HG03469 (cell line): ENCODE measurements around the gene ITPK1.

Source experiments
- ATAC-seq: cut with Tn5 transposase; IDR thresholded peaks from one replicate; pipeline ENCODE4 v1.9.1; 2021; ENCODE audit warnings: mild to moderate bottlenecking, moderate library complexity, moderate number of reproducible peaks; ENCODE audit not compliant: unreplicated experiment

The ITPK1 gene

DNA sequence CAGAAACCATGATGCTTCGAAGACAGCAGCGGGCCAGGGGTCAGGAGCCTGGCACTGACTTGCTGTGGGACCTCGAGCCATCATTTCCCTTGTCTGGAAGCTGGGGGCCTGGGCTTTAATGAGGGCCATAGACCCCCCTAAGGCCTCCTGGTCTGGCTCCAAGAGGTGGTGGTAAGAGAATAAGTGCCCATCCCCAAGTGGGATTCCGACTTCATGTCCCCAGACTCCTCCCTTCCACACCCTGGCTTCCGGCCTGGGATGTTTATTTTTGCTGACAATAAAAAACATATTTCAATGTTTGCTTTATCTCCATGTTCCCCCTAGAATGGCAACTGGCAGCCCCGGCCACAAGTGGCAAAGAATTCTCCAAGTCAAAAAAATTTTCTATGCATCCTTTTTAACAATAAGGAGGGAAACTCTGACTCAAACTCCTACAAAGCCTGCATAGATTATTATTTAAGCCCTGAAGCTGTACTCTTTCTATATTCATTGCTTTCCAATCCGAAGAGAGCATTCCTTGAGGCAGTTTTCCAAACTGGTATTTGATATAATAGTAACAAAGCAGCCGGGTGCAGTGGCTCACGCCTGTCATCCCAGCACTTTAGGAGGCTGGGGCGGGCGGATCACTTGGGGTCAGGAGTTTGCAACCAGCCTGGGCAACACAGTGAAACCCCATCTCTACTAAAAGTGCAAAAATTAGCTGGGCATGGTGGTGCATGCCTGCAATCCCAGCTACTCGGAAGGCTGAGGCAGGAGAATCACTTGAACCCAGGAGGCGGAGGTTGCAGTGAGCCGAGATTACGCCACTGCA is 84.0 kb downstream of the ITPK1 start:
- no peak for ATAC-seq

DNA sequence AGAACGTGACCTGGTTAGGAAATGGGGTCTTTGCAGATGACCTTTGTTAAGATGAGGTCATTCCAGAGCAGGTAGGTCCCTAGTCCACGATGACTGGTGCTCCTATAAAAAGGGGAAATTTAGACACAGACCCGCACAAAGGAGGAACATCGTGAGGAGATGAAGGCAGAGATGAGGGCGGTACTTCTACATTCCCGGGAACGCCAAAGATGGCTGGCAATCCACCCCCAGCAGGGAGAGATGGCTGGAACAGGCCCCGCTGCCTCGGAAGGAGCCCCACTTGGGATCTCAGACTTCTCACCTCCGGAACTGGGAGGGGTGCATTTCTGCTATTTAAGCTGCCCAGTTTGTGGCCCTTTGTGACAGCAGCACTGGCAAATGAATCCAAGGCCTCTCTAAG is 85.0 kb downstream of the ITPK1 start:
- no peak for ATAC-seq

DNA sequence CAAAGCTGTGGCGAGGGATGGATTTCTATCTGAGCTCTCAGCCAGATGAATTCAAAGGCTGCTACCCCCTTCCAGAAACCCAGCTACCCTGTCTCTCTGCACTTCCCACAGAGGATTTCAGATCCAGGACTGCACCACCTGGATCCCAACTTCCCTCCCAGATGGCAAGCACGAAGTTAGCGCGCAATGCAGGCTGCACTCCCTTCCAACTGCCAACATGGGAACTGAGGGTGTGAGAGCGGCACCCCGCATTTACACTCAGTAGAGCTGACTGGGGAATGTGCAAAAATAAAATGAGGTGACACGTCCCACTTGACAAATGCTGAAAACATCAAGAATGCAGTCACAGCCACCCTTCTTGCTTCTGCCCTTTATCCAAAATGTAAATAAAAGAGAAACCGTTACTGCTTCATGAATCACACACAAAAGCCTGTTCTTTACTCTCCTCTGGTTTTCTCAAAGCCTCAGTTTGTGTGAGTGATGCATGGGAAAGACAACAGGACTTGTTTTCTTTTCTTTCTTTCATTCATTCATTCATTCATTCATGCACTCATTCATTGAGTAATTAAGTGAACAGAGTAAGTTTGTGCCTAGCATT is 85.7 kb downstream of the ITPK1 start:
- ATAC-seq: no peak

DNA sequence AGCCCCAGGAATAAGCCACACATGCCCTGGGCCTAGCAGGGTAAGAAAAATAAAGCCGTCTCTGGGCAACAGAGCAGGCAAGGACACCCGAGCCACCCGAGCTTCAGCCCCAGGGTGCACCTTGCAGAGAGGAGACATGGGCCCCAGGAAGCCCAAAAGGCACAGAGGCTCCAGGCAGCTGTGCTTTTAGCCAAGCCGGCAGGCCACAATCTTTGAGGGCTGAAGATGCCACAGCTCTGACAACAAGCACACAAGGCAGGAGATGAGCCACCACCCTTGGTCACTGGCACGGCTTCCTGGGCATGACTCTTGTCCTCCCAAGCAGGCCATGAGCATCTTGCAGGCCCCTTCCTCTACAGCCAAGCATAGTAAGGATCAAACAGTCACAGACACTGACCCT is 86.3 kb downstream of the ITPK1 start:
- no peak for ATAC-seq

DNA sequence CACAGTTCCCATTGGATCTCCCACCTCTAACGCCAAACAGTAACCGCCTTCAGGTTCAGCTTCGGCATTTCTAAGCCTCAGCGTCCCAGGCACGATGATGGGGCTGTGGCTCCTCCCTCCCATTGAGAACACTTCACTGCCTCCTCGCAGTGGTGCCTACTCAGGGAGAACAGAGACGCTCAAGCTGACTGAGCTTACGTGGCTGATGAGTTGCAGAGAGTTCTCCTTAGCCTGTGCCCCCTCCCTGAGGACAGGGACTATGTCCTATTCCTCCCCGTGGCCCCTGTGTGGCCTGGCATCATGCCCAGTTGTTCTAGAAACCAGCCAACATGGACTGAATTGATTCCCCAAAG is 87.0 kb downstream of the ITPK1 start:
- no peak for ATAC-seq

DNA sequence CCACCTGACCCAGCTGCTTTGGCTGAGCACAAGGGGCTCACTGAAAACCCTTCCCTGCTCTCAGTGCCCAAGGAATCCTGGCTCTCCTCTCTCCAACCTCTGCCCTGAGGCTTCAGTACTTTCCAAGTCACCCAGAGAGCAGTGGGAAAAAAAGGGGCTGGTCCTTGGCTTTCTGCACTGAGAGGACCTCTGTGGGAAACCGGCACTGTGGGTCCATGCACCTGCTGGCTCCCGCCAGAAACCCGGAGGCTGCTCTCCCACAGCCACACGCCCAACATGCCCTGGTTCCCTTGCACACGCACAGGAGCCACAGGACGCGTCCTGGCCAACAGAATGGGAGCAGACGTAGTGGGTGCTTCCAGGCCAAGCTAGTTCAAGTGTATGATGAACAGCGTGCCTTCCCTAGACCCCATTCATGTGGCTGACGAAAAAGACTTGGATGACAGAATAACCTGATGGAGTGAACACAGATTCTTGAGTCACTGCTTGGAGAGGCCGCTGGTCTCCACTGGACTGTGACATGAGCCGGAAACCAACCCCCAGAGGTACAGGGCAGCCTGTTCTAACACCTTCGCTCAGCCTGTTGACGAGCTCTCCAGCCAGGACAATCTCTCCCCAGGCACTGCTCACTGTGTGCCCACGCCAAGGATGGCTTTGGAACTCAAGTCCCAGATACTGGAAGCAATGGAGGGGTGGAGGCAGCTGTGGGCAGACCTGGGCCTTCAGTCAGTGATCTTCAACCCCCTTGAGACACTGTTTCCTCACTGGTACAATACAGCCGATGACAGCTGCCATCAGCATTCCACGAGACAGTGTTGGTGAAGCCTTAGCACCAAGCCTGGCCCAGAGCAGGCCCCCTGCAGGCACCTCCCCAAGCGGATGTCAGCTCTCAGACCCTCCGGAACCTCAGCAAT is 87.7 kb downstream of the ITPK1 start:
- ATAC-seq: no peak

DNA sequence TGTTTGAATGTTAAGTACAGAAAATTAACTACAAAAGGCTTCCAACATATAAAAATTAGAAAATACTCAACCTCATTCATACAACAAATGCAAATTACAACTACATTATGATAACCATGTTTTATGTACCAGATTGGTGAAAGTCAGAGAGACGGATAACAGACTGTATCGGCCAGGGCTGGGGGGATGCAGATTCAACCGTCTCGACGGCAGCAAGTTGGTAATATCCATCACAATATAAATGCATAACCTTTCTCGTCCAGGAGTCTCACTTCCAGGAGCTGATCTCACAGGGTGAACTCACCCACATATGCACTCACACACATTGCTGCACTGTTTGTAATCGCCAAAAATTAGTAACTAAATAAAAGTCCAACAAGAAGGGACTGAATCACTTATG is 89.4 kb downstream of the ITPK1 start:
- no peak for ATAC-seq

DNA sequence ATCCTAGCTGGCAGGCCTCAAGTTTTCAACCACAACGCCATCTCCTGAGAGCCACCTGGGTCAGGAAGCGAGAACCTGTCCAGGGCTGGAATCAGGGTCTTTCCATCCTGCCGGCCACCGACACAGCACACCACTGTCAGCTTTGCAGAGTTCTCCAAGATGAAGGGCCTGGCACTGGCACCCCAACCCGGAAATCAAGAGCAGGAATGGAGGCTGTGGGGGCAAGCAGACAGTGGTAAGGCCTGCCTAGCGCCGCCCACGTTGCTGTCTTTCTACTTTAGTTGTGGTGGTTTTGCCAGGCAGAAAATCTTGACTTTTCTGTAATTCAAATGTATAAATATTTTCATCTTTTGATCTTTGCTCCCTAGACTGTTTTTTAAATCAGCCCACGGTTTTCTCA is 90.7 kb downstream of the ITPK1 start:
- no peak for ATAC-seq

DNA sequence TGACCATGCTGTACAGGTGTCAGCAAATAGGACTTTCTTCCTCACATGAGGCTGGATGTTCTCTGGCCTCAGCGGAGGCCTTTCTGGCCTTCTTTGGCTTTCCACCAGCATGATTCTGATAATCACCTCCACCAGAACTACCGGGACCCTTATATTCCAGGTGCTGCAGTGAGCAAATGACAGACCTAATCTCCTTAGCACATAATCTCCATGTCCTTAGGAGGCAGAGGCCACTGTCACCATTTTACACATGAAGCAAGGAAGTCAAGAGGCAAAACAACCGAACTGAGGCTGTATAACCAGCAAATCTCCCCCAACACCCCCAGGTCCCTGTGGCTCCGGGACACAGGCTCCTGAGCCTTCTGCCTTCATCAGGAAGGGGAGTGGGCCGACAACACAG is 91.2 kb downstream of the ITPK1 start:
- no peak for ATAC-seq

DNA sequence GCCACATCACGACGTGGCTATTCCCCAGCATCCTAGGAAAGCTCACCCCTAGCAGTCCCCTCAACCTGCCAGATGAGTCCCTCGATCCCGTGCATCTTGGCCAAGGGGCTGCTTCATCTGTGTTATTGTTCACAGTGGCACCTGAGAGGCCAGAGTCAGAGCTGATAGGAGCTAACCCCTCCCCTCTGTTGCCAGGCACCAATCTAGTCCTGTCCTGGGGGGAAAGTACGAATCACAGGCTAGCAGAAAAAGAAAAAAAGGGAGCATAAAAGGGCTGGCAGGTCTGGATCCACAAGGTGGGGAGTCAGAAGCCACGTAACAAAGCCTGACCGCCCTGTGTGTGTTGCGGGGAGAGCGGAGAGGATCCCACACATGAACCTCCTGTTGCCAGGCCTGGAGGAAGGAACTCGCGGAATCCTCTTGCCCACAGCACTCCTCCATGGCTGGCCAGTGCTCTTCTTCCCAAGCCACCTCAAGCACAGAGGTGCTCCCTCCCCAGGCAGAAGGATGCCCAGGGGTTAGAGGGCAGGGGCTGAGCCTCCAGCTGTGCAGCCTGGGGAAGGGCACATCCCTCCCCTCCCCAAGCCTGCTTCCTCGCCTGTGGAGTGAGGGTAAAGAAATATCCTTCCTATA is 91.8 kb downstream of the ITPK1 start:
- no peak for ATAC-seq

DNA sequence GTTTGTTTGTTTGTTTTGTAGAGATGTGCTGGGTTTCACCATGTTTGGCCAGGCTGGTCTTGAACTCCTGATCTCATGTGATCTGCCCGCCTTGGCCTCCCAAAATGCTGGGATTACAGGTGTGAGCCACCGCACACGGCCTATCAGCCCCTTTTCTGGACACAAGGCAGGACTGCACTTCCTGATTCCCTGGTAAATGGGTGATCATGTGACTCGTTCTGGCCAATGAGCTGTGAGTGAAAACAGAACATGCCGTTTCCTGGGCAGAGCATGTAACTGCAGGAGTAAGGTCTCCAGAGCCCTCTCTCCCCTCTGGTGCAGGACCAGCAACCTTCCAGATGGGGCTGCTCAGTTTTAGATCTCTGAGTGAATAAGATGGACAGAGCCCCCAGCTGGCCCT is 92.7 kb downstream of the ITPK1 start:
- ATAC-seq: no peak

DNA sequence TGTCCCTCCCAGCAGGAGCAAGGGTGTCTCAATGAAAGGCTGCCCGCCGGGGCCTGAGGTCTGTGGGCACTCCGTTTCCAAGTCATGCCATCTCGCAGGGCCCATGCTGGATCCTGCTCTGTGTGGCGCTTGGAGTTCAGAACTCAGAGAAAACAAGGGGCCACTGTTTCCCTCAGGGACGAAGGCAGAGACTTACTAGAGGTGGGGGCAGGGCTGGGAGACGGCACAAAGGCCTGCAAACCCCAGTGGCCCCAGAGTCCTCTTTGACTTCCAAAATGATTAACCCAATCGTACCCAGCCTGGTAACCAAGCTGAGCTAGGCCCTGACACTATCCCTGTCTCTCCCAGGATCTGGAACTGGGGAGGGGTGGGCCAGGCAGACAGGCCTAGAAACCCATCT is 95.8 kb downstream of the ITPK1 start:
- ATAC-seq: no peak

DNA sequence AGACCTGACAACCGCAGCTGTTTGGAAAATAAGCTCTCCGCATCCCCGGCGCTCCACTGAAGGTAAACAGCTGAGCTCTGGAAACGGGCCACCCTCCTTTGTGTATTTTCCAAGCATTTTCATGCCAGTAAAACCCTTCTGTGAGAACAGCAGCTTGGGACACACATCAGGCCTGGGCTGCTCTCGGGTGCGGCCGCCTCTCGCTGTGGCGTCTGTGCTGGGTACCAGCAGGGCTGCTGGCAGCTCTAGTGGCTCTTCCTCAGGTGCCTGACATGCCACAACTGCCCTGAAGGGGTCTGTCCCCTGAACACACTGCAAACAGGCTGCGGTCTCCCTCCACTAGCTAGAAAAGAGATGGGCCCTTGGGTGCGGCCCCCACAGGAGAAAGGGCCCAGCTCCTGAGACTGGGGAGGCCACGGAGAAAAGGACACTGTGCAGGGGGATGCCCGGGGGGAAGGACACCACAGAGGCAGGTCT is 96.3 kb downstream of the ITPK1 start:
- ATAC-seq: no peak

DNA sequence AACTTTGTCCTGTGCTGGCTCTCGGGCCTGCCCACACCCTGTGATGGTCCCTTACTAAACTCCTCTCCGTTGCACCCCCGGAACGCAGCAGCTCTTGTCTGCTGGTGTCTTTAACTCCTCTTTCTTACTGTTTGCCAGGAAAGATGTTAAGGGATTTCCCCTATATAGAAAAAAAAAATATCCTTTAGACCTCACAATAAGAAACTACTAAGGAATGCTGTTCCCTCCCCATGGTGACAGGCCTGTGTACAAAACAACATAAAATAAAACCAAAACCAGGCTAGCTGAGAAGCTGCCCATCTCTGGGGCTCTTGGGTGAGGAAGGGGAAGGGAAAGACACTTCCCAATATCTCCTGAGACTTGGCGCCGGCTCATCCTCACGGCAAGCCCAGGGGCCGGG is 97.4 kb downstream of the ITPK1 start:
- no peak for ATAC-seq

DNA sequence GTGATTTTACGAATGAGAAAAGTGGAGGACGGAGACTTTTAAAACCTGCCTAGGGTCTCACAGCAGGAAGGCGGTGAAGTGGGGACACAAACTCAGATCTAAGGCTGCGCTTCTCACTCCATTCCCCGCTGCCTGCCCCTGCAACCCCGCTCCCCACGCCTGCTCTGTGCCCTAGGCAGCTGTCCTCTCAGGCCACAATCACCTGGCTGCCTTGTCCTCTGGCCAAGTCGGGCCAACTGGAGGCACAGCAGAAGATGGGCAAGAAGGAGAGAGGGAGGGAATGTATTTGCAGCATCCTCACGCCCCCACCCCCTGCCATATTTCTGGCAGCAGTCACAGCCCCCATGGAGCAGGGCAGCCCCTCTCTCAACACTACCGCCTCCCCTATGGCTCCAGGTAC is 97.8 kb downstream of the ITPK1 start:
- ATAC-seq: no peak

DNA sequence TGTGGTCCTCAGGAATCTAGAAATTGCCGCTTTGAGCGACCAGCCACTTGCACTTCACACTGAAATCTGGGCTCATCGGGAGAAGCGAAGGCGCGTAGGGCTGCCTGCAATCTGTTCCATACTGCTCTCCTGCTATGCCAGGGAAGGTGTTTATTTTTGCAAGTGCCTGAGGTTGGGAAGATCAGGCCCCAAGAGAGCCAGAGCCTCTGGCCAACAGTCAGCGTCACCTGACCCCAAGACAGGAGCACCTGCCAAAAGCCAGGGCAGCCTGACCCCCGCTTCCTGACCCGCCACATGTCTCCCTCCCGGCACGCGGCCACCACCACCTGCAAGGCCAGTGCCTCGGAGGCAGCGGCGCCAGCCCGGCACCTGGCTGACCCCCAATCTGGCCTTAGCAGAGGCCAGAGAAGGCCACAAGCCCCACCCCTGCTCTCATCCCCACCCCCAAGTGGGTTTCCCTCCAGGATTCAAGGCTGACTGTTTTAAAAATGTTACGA is 98.4 kb downstream of the ITPK1 start:
- no peak for ATAC-seq

DNA sequence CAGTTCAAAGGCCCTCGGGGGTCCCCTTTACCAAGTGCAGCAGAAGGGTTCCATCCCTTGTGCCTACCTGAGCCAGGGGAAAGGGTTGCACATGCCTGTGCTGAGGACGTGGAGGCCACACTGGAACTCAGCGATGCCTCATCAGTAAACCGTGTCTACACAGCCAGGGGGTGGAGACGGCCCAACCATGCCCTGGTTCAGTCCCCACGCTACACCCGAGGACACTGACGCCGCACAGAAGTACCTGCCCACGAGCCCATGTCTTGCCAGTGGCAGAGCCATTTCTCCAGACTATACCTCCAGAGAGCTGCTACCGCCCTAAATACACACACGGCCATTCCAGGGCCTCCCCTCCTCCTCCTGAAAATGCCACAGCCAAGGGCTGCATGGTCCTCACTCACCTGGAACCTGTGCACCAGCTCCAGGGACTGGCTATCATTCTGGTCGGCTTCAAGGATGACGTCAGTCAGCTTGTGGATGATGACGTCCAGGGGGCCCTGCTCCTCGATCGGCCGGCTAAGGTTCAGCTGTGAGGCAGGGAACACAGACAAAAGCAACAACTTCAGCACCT is 99.4 kb downstream of the ITPK1 start:
- ATAC-seq: no peak

DNA sequence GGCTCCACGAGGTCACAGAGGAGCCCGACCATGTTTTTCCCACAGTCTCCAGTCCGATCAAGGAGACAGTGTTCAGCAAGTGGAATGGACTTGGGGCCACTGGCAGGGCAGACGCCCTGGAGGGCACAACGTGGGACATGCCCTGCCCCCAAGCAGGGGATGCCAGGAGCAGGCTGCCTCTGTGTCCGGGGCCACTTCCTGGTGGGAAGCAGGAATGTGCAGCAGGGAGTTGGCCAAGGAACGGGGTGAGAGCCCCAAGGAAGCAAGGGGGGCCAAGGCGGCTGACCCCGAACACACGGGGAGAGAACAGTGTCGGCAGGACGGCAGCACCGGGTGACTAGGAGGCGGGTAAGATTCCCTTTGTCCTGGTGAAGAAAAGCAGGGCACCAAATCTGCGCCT is 100.2 kb downstream of the ITPK1 start:
- no peak for ATAC-seq

DNA sequence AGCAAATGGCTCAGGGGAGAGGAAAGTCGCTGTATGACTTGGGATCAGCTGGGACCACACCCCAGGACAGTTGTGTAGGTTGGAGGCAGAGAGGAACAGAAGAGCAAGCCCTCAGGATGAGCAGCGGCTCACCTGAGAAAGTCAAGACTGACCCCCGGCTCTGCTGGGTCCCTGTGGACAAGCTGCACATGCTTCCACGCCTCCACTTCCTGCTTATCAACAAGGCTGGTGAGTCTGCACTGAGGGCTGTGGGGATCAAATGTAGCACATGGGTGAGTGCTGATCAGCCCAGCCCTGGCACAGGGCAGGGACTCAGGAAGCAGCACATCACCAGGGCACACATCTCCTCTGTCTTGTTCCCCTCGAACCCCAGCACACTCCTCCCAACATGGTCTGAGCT is 100.7 kb downstream of the ITPK1 start:
- no peak for ATAC-seq
